Adrenal gland (tissue), 5 donors: ENCODE results near the gene PRRC2A.

Experiments
- CTCF ChIP-seq, 6 experiments: fragments of 450-650 bp in 4 of 6; fragments of 200-600 bp in 2 of 6; sonication (generic) in 1 of 6; IDR thresholded peaks; 1 replicate in 5 of 6; 2 replicates in 1 of 6; pipeline versions ENCODE4 v1.5.1 to v1.8.0; 2016 to 2021; ENCODE audit warnings: antibody characterized with exemption in 6 of 6, mild to moderate bottlenecking in 2 of 6, moderate library complexity in 1 of 6
- POLR2A ChIP-seq, 2 donors: fragments of 450-650 bp; IDR thresholded peaks; one replicate each; pipeline ENCODE4 v1.6.1; 2017; ENCODE audit warnings: antibody characterized with exemption in 2 of 2, mild to moderate bottlenecking in 2 of 2, moderate library complexity in 1 of 2
- donor health status: DM: no; HTN: no; CAD: no.

DNA sequence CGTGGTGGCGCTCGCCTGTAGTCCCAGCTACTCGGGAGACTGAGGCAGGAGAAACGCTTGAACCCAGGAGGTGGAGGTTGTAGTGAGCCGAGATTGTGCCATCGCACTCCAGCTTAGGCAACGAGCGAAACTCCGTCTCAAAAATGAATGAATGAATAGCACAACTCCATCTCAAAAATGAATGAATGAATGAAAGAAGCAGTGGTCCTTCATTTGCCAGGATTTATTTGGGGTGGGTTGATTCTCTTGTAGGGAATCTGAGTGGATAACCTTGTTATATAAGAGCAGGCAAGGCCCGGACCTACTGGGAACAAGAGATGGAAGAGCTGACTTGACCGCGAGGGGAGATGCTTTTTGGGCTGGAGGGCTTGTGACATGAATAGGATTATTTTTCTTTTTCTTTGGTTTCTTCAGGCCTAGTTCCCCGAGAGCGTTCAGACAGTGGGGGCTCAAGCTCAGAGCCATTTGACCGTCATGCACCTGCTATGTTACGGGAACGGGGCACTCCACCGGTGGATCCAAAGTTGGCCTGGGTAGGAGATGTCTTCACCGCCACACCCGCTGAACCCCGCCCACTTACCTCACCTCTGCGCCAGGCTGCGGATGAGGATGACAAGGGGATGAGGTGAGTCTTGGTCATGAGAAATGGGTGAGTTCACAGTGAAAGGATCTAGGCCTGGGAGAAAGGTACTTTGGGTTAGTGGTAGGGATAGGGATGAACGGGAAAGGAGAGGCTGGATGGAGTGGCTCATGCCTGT, 9.8 kb downstream of the PRRC2A start:
- no peak for TF ChIP-seq CTCF (IDR thresholded peaks at IDR 0.05)
- TF ChIP-seq POLR2A (IDR thresholded peaks at IDR 0.05), result no peak
